HepG2 (cell line): ENCODE data around the gene FHL5. TPM values are rescaled to one million over a fixed set of nuclear protein-coding genes. Genes with fewer than 3 reads are reported as not detected.

ENCODE experiments used
- CHD4 ChIP-seq: fragments of 200-600 bp; sonication (generic); IDR thresholded peaks from 2 replicates; pipeline ENCODE4 v1.7.0; 2017; ENCODE audit warnings: mild to moderate bottlenecking, low read length, borderline replicate concordance
- DNMT3B ChIP-seq: conservative IDR thresholded peaks from 2 replicates; pipeline ENCODE4 v1.6.1; 2016; ENCODE audit warnings: missing biosample characterization, control low read depth
- EP300 ChIP-seq, 3 experiments: sonication (generic) in 1 of 3; formaldehyde crosslinking in 1 of 3; IDR thresholded peaks; 2 replicates each; pipeline versions ENCODE4 v1.5.1 to v1.6.1; 2011 to 2020; ENCODE audit warnings: low read depth in 2 of 3, low read length in 2 of 3, borderline replicate concordance in 1 of 3, improper control_type of control experiment in 1 of 3, mild to moderate bottlenecking in 1 of 3, missing genetic modification reagents in 1 of 3, moderate library complexity in 1 of 3
- GATAD1 ChIP-seq: IDR thresholded peaks from 2 replicates; pipeline ENCODE4 v1.6.1; 2016; ENCODE audit warnings: missing genetic modification reagents, missing compliant biosample characterization
- MBD4 ChIP-seq: IDR thresholded peaks from 2 replicates; pipeline ENCODE4 v1.6.1; 2012; ENCODE audit warnings: low read length, inconsistent platforms, borderline replicate concordance
- MED13 ChIP-seq: sonication (generic); formaldehyde crosslinking; IDR thresholded peaks from 2 replicates; pipeline ENCODE4 v1.5.0; 2020; ENCODE audit warnings: missing genetic modification reagents
- MIXL1 ChIP-seq: IDR thresholded peaks from 2 replicates; pipeline ENCODE4 v1.6.1; 2016
- PCBP1 ChIP-seq: fragments of 200-400 bp; formaldehyde crosslinking; IDR thresholded peaks from 2 replicates; pipeline ENCODE4 v1.6.1; 2017; ENCODE audit warnings: mild to moderate bottlenecking, low read depth, low read length, borderline replicate concordance
- ZC3H4 ChIP-seq: sonication (generic); formaldehyde crosslinking; IDR thresholded peaks from 2 replicates; pipeline ENCODE4 v1.4.0; 2020; ENCODE audit warnings: missing genetic modification reagents, borderline replicate concordance
- ZFP82 ChIP-seq: sonication (generic); formaldehyde crosslinking; IDR thresholded peaks from 2 replicates; pipeline ENCODE4 v1.5.1; 2020; ENCODE audit warnings: mild to moderate bottlenecking, missing genetic modification reagents, borderline replicate concordance
- ZNF12 ChIP-seq: sonication (generic); formaldehyde crosslinking; IDR thresholded peaks from 2 replicates; pipeline ENCODE4 v1.5.0; 2020; ENCODE audit warnings: missing genetic modification reagents
- ZNF441 ChIP-seq: sonication (generic); formaldehyde crosslinking; IDR thresholded peaks from 2 replicates; pipeline ENCODE4 v1.7.0; 2021; ENCODE audit warnings: missing genetic modification reagents, borderline replicate concordance
- ZNF652 ChIP-seq: IDR thresholded peaks from 2 replicates; pipeline ENCODE4 v1.6.1; 2016; ENCODE audit warnings: low read depth, borderline replicate concordance
- polyA plus RNA-seq, 8 experiments: library from polyadenylated mRNA; depleted of rRNA in 3 of 8; stranded (reverse) in 7 of 8; unstranded in 1 of 8; fragments of >200 nt; fragmentation: Illumina TruSeq in 4 of 8; extraction: Trizol in 4 of 8; gene quantifications; 2 replicates each; pipeline versions ENCODE4 v1.2.1 to v1.2.3, GENCODE V29; 2011 to 2016; ENCODE audit warnings: low read depth in 4 of 8, missing spikeins in 1 of 8, mixed read lengths in 1 of 8; ENCODE audit not compliant: insufficient read depth in 1 of 8
- total RNA-seq, 5 experiments: library from RNA; depleted of rRNA; stranded (reverse); fragments of >200 nt; fragmentation: Illumina TruSeq; extraction: Trizol; gene quantifications; 2 replicates each; pipeline ENCODE4 v1.2.3, GENCODE V29; 2016; ENCODE audit warnings: low read depth in 1 of 5
- TF ChIP-seq, protein P1 (sequence below): sonication (generic); formaldehyde crosslinking; IDR thresholded peaks from 2 replicates; pipeline ENCODE4 v1.5.0; 2020; ENCODE audit warnings: mild to moderate bottlenecking, low read depth, missing genetic modification reagents, borderline replicate concordance
- TF ChIP-seq, protein P2 (sequence below): sonication (generic); formaldehyde crosslinking; IDR thresholded peaks from 2 replicates; pipeline ENCODE4 v1.8.0; 2022; ENCODE audit warnings: mild to moderate bottlenecking, missing genetic modification reagents, borderline replicate concordance
- TF ChIP-seq, protein P3 (sequence below): sonication (generic); formaldehyde crosslinking; IDR thresholded peaks from 2 replicates; pipeline ENCODE4 v1.4.0; 2020; ENCODE audit warnings: missing genetic modification reagents
- TF ChIP-seq, protein P4 (sequence below): sonication (generic); formaldehyde crosslinking; IDR thresholded peaks from 2 replicates; pipeline ENCODE4 v1.4.0; 2020; ENCODE audit warnings: missing genetic modification reagents, borderline replicate concordance

FHL5 gene
- total and polyA plus RNA-seq, 2 of the 13 experiments (the other 11 are each of a cell fraction or from before 2014, with no cell fraction given) = not detected

DNA sequence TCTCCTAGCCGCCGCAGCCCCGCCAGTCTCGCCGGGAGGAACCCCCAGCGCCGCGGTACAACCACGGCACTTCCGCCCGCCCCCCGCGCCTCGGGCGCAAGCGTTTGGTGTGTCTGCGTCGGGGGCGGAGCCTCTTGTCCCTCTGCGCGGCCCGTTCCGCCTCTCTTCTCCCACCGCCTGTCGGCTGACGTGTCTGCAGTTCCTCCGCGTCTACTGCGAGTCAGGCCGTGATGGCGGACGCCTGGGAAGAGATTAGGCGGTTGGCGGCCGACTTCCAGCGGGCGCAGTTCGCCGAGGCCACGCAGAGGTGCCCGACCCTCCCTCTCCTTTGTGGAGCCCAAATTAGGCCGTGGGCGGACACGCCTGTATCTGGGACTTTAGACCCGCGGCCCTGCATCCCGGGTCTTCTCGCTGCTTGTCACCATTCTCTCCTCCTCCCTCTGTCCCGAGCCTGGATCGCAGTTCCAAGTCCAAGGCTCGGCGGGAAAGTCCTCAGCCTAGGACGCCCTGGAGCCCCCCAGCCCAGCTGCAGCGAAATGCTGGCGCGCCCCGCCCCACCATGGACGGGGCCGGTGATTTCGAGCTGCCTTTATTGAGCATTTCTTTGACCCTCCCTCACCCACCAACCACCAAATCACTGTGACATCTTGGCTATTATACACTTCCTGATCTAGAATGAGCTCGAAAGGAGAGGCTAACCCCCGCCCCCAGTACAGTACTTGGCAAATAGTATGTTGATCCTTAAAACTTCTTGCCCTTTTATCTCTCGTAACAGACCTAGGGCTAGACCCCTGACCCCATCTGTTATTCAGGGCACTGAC lies 41.1 kb upstream of the FHL5 start, which contains the start of gene UFL1 (continued):
- no peak for TF ChIP-seq MBD4
- TF ChIP-seq, protein P1, sequence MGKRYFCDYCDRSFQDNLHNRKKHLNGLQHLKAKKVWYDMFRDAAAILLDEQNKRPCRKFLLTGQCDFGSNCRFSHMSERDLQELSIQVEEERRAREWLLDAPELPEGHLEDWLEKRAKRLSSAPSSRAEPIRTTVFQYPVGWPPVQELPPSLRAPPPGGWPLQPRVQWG (CRISPR knock-in tag) = no peak
- TF ChIP-seq ZFP82 (CRISPR knock-in tag) = peak; percentile 87; the same call in 1 of the 2 replicates
- TF ChIP-seq GATAD1 (CRISPR knock-in tag) = peak; percentile 84
- TF ChIP-seq ZC3H4 = no peak
- TF ChIP-seq EP300 (IDR thresholded peaks at IDR 0.05; ENCODE audit: low read depth in 2 of 2, low read length in 2 of 2) = no peak; a peak in 2 of 4 replicates
- no peak; the same call in 1 of the 2 replicates for TF ChIP-seq EP300 (CRISPR knock-in tag; IDR thresholded peaks at IDR 0.05; ENCODE audit: borderline replicate concordance)
- TF ChIP-seq ZNF12 (CRISPR knock-in tag) = peak; percentile 60
- peak; percentile 25; the same call in 1 of the 2 replicates for TF ChIP-seq DNMT3B (CRISPR knock-in tag)
- TF ChIP-seq, protein P2, sequence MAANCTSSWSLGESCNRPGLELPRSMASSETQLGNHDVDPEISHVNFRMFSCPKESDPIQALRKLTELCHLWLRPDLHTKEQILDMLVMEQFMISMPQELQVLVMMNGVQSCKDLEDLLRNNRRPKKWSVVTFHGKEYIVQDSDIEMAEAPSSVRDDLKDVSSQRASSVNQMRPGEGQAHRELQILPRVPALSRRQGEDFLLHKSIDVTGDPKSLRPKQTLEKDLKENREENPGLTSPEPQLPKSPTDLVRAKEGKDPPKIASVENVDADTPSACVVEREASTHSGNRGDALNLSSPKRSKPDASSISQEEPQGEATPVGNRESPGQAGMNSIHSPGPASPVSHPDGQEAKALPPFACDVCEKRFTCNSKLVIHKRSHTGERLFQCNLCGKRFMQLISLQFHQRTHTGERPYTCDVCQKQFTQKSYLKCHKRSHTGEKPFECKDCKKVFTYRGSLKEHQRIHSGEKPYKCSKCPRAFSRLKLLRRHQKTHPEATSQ (CRISPR knock-in tag) = peak; percentile 86
- TF ChIP-seq MIXL1 = peak; percentile 55; the same call in 1 of the 2 replicates
- peak; percentile 15; the same call in 1 of the 2 replicates for TF ChIP-seq MED13 (CRISPR knock-in tag)
- TF ChIP-seq, protein P3, sequence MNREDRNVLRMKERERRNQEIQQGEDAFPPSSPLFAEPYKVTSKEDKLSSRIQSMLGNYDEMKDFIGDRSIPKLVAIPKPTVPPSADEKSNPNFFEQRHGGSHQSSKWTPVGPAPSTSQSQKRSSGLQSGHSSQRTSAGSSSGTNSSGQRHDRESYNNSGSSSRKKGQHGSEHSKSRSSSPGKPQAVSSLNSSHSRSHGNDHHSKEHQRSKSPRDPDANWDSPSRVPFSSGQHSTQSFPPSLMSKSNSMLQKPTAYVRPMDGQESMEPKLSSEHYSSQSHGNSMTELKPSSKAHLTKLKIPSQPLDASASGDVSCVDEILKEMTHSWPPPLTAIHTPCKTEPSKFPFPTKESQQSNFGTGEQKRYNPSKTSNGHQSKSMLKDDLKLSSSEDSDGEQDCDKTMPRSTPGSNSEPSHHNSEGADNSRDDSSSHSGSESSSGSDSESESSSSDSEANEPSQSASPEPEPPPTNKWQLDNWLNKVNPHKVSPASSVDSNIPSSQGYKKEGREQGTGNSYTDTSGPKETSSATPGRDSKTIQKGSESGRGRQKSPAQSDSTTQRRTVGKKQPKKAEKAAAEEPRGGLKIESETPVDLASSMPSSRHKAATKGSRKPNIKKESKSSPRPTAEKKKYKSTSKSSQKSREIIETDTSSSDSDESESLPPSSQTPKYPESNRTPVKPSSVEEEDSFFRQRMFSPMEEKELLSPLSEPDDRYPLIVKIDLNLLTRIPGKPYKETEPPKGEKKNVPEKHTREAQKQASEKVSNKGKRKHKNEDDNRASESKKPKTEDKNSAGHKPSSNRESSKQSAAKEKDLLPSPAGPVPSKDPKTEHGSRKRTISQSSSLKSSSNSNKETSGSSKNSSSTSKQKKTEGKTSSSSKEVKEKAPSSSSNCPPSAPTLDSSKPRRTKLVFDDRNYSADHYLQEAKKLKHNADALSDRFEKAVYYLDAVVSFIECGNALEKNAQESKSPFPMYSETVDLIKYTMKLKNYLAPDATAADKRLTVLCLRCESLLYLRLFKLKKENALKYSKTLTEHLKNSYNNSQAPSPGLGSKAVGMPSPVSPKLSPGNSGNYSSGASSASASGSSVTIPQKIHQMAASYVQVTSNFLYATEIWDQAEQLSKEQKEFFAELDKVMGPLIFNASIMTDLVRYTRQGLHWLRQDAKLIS (CRISPR knock-in tag) = 0 out of 2 replicates have a peak, but pooled peaks have one; percentile 66
- peak; percentile 91 for TF ChIP-seq ZNF441 (CRISPR knock-in tag)
- TF ChIP-seq PCBP1 = 0 out of 2 replicates have a peak, but pooled peaks have one; percentile 62
- no peak for TF ChIP-seq CHD4
- TF ChIP-seq, protein P4, sequence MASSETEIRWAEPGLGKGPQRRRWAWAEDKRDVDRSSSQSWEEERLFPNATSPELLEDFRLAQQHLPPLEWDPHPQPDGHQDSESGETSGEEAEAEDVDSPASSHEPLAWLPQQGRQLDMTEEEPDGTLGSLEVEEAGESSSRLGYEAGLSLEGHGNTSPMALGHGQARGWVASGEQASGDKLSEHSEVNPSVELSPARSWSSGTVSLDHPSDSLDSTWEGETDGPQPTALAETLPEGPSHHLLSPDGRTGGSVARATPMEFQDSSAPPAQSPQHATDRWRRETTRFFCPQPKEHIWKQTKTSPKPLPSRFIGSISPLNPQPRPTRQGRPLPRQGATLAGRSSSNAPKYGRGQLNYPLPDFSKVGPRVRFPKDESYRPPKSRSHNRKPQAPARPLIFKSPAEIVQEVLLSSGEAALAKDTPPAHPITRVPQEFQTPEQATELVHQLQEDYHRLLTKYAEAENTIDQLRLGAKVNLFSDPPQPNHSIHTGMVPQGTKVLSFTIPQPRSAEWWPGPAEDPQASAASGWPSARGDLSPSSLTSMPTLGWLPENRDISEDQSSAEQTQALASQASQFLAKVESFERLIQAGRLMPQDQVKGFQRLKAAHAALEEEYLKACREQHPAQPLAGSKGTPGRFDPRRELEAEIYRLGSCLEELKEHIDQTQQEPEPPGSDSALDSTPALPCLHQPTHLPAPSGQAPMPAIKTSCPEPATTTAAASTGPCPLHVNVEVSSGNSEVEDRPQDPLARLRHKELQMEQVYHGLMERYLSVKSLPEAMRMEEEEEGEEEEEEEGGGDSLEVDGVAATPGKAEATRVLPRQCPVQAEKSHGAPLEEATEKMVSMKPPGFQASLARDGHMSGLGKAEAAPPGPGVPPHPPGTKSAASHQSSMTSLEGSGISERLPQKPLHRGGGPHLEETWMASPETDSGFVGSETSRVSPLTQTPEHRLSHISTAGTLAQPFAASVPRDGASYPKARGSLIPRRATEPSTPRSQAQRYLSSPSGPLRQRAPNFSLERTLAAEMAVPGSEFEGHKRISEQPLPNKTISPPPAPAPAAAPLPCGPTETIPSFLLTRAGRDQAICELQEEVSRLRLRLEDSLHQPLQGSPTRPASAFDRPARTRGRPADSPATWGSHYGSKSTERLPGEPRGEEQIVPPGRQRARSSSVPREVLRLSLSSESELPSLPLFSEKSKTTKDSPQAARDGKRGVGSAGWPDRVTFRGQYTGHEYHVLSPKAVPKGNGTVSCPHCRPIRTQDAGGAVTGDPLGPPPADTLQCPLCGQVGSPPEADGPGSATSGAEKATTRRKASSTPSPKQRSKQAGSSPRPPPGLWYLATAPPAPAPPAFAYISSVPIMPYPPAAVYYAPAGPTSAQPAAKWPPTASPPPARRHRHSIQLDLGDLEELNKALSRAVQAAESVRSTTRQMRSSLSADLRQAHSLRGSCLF (CRISPR knock-in tag) = peak; percentile 66; the same call in 1 of the 2 replicates
- no peak; the same call in 1 of the 2 replicates for TF ChIP-seq ZNF652 (CRISPR knock-in tag)
